SU-DHL-6 (cell line): ENCODE results near the gene POU5F2.

ENCODE experiments used
- CTCF ChIP-seq: fragments of 200-600 bp; sonication (generic); IDR thresholded peaks from one replicate; pipeline ENCODE4 v1.5.1; 2017; ENCODE audit warnings: antibody characterized with exemption, mild to moderate bottlenecking, low read length, moderate library complexity; ENCODE audit not compliant: insufficient read depth, poor library complexity, severe bottlenecking
- EZH2phosphoT487 ChIP-seq: fragments of 200-600 bp; sonication (generic), shearing (Covaris generic); conservative IDR thresholded peaks from 2 replicates; pipeline ENCODE4 v1.6.1; 2018; ENCODE audit warnings: mild to moderate bottlenecking, antibody characterized with exemption, low read length, moderate library complexity, mixed read lengths

GRCh38 chr5:93716453-93716852 is 24.9 kb downstream of the POU5F2 start:
- TF ChIP-seq CTCF (no peak), EZH2phosphoT487 (no peak)
